Lung (tissue), 12 donors: ENCODE measurements around the gene ENTPD1. TPM values are rescaled to one million over a fixed set of nuclear protein-coding genes. Genes with fewer than 3 reads are reported as not detected.

ENCODE experiments used
- ATAC-seq: fragments of 200-7000 bp; cut with Tn5 transposase; one replicate; pipeline ENCODE4 v1.9.1; 2020; ENCODE audit warnings: moderate number of reproducible peaks; ENCODE audit not compliant: insufficient read depth, low FRiP score
- DNase-seq, 3 donors: peaks; one replicate each; pipeline ENCODE4 v3.0.0-alpha.2; 2013 to 2017
- H3K27ac ChIP-seq, 2 donors: one replicate each; pipeline ENCODE4 v1.5.1; 2013; ENCODE audit warnings: mild to moderate bottlenecking in 2 of 2, moderate library complexity in 2 of 2, control low read depth in 1 of 2, inconsistent platforms in 1 of 2, low read depth in 1 of 2, low read length in 1 of 2
- H3K27me3 ChIP-seq, 3 donors: one replicate each; pipeline ENCODE4 v1.5.1; 2013; ENCODE audit warnings: low read length in 2 of 3; ENCODE audit not compliant: control insufficient read depth in 3 of 3, insufficient read depth in 3 of 3
- H3K36me3 ChIP-seq, 4 donors: one replicate each; pipeline ENCODE4 v1.5.1; 2013; ENCODE audit warnings: low read length in 4 of 4, mild to moderate bottlenecking in 1 of 4, moderate library complexity in 1 of 4; ENCODE audit not compliant: control insufficient read depth in 4 of 4, insufficient read depth in 4 of 4
- H3K4me1 ChIP-seq, 5 donors: one replicate each; pipeline ENCODE4 v1.5.1; 2013; ENCODE audit warnings: low read length in 5 of 5, mild to moderate bottlenecking in 2 of 5, moderate library complexity in 1 of 5; ENCODE audit not compliant: control insufficient read depth in 5 of 5, insufficient read depth in 5 of 5
- H3K4me3 ChIP-seq: one replicate; pipeline ENCODE4 v1.5.1; 2013; ENCODE audit warnings: mild to moderate bottlenecking, control low read depth, moderate library complexity
- H3K9ac ChIP-seq, 2 donors: one replicate each; pipeline ENCODE4 v1.5.1; 2013; ENCODE audit warnings: low read length in 2 of 2, control low read depth in 1 of 2; ENCODE audit not compliant: insufficient read depth in 1 of 2
- H3K9me3 ChIP-seq, 4 donors: one replicate each; pipeline ENCODE4 v1.5.1; 2013; ENCODE audit warnings: low read length in 3 of 4, mild to moderate bottlenecking in 1 of 4, moderate library complexity in 1 of 4; ENCODE audit not compliant: control insufficient read depth in 4 of 4, insufficient read depth in 3 of 4
- CTCF ChIP-seq: IDR thresholded peaks from 2 replicates; pipeline ENCODE4 v1.5.1; 2012; ENCODE audit warnings: mild to moderate bottlenecking; ENCODE audit errors: control extremely low read depth, extremely low read depth
- WGBS, 2 donors: extraction: QIAGEN DNeasy Blood & Tissue Kit; methylation state at CpG; one replicate each; pipeline ENCODE4 v1.1.7; 2013; 5-methylcytosine and 5-hydroxymethylcytosine counted together
- polyA plus RNA-seq, 2 donors: library from polyadenylated mRNA; stranded (reverse); fragments of 200-250 nt; gene quantifications; one replicate each; pipeline ENCODE4 v1.2.1, GENCODE V29; 2013
- total RNA-seq, 2 donors: library from RNA; depleted of rRNA in 1 of 2; stranded (reverse); fragments of >200 nt in 1 of 2; gene quantifications; one replicate each; pipeline ENCODE4 v1.2.1, GENCODE V29; 2014 to 2021
- donor health status: control.
- donor health status: control.
- donor health status: Bipolar disorder and iron deficiency.
- donor health status: healthy.
- donor health status: DM: yes; HTN: yes; CAD: no.

ENTPD1 gene
- total and polyA plus RNA-seq, 4 donors, result 5.5 to 46.6 (median 18.2) TPM

GRCh38 chr10:95848841-95849240 is 92.9 kb downstream of the ENTPD1 start:
- ATAC-seq (no peak), DNase-seq (no peak)
- 80 to 90% methylated on average over 2 of the region's 2 CpGs for WGBS, 2 donors
- H3K4me1 ChIP-seq, result no peaks in the 10 kb centered on the region
- no peak overlapping the region for H3K9ac ChIP-seq
- TF ChIP-seq CTCF, result no peak
- H3K4me3 ChIP-seq, result no peak overlapping the region
- no peaks in the 10 kb centered on the region for H3K27me3 ChIP-seq
- peaks cover 0 to 2% (median 0%) of the 10 kb centered on the region in 4 donors for H3K9me3 ChIP-seq
- peaks cover 0 to 6% (median 0%) of the 10 kb centered on the region in 4 donors for H3K36me3 ChIP-seq
- H3K27ac ChIP-seq, result no peak overlapping the region

GRCh38 chr10:95850791-95851190 is 94.8 kb downstream of the ENTPD1 start:
- no peaks in the 10 kb centered on the region for H3K4me1 ChIP-seq
- H3K27me3 ChIP-seq, result no peaks in the 10 kb centered on the region
- ATAC-seq, result no peak
- H3K9ac ChIP-seq, result no peak overlapping the region
- DNase-seq, result peak in 1 of 3 donors; percentile 39
- H3K4me3 ChIP-seq, result no peak overlapping the region
- no peaks in the 10 kb centered on the region for H3K9me3 ChIP-seq
- no peak overlapping the region for H3K27ac ChIP-seq
- peaks cover 0 to 6% (median 0%) of the 10 kb centered on the region in 4 donors for H3K36me3 ChIP-seq
- no peak for TF ChIP-seq CTCF

GRCh38 chr10:95860166-95860940 is 104.4 kb downstream of the ENTPD1 start:
- no peaks in the 10 kb centered on the region for H3K27me3 ChIP-seq
- H3K9ac ChIP-seq, result no peak overlapping the region
- H3K36me3 ChIP-seq, result peaks cover 0 to 4% (median 0%) of the 10 kb centered on the region in 4 donors
- no peak for ATAC-seq
- H3K4me1 ChIP-seq, result peaks cover 0 to 11% (median 4%) of the 10 kb centered on the region in 5 donors
- WGBS, 2 donors, result 86 to 93% methylated on average over 3 of the region's 3 CpGs
- H3K9me3 ChIP-seq, result no peaks in the 10 kb centered on the region
- no peak for DNase-seq
- no peak overlapping the region for H3K4me3 ChIP-seq
- H3K27ac ChIP-seq, result no peak overlapping the region
- TF ChIP-seq CTCF, result no peak

DNA sequence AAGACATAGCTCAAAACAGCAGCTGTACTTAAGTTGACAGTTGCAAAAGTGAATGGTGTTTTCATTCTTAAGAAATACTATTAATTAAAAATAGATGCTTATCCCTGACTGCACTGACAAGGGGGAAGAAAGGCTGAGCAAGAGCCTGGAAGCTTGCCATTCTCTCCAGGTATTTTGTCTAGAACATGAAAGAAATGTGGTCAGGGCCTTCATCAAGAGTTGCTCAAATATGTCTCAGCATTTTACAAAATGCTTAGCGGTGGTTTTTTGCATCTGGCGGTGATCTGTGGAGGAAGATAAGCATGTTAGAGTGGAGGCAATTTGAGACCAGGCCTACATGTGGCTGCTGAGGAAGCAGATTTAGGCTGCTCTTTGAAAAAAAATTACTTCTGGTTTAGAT is 105.4 kb downstream of the ENTPD1 start:
- TF ChIP-seq CTCF, result no peak
- ATAC-seq (no peak), DNase-seq (no peak)
- 60 to 82% methylated on average over 2 of the region's 2 CpGs for WGBS, 2 donors
- no peak overlapping the region for H3K4me3 ChIP-seq
- peaks cover 0 to 11% (median 4%) of the 10 kb centered on the region in 5 donors for H3K4me1 ChIP-seq
- H3K27me3 ChIP-seq, result no peaks in the 10 kb centered on the region
- H3K36me3 ChIP-seq, result peaks cover 0 to 4% (median 0%) of the 10 kb centered on the region in 4 donors
- H3K9ac ChIP-seq, result no peak overlapping the region
- no peak overlapping the region for H3K27ac ChIP-seq
- no peaks in the 10 kb centered on the region for H3K9me3 ChIP-seq
